Measurements from ENCODE around the gene CFAP74. TPM values are rescaled to one million over a fixed set of nuclear protein-coding genes. Genes with fewer than 3 reads are reported as not detected.

The CFAP74 gene
- total and polyA plus RNA-seq, 9 of the 15 experiments (the other 6 are each of a cell fraction or from before 2014, with no cell fraction given) = 0.03 to 0.15 (median 0.05) TPM; not detected in 6

DNA sequence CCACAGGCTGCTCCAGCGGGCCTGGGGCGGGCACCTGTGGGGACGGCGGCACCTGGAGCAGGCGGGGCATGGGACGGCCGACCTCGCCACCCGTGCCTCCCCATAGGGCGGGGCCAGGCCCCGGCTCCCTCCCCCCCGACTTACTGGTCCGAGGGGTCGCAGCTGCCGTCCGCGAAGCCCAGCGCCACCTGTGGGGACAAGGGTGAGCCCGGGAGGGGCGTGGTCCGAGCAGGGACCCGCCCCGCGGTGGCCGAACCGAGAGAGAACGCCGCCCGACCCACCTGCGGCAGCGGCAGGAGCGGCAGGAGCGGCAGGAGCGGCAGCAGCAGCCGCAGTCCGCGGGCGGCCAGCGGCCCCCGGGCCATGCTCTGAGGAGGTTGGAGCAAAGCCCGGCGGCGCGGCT, 84.7 kb downstream of the CFAP74 start, which contains the start of gene TMEM52 (continued):
- TF ChIP-seq ZNF316 (IDR thresholded peaks at IDR 0.05) = no peak
- TF ChIP-seq ZNF23 (CRISPR knock-in tag; IDR thresholded peaks at IDR 0.05) = no peak
- no peak for TF ChIP-seq TCFL5 (CRISPR knock-in tag; conservative IDR thresholded peaks at IDR 0.05)
- TF ChIP-seq COPS2 (conservative IDR thresholded peaks at IDR 0.05) = no peak
- TF ChIP-seq NEUROD1 (IDR thresholded peaks at IDR 0.05; ENCODE audit: borderline replicate concordance, low read depth, low read length, partially characterized antibody) = no peak
- no peak for TF ChIP-seq NFE2 (IDR thresholded peaks at IDR 0.05; ENCODE audit: low read depth)
- no peak for TF ChIP-seq ZNF583 (CRISPR knock-in tag; IDR thresholded peaks at IDR 0.05)
- TF ChIP-seq SPI1 (IDR thresholded peaks at IDR 0.05; ENCODE audit: borderline replicate concordance, low read depth, low read length) = no peak
- peak; percentile 31; the same call in 1 of the 2 replicates for TF ChIP-seq SMAD4 (CRISPR knock-in tag; conservative IDR thresholded peaks at IDR 0.05)
- no peak for TF ChIP-seq SMARCA4 (IDR thresholded peaks at IDR 0.05)
- no peak for TF ChIP-seq NR1H2 (CRISPR knock-in tag; IDR thresholded peaks at IDR 0.05)
- TF ChIP-seq TCF3 (CRISPR knock-in tag; IDR thresholded peaks at IDR 0.05) = no peak
- no peak for TF ChIP-seq RCOR1 (IDR thresholded peaks at IDR 0.05; ENCODE audit: borderline replicate concordance in 1 of 2, low read depth in 2 of 2, low read length in 2 of 2)
- TF ChIP-seq, protein P1, sequence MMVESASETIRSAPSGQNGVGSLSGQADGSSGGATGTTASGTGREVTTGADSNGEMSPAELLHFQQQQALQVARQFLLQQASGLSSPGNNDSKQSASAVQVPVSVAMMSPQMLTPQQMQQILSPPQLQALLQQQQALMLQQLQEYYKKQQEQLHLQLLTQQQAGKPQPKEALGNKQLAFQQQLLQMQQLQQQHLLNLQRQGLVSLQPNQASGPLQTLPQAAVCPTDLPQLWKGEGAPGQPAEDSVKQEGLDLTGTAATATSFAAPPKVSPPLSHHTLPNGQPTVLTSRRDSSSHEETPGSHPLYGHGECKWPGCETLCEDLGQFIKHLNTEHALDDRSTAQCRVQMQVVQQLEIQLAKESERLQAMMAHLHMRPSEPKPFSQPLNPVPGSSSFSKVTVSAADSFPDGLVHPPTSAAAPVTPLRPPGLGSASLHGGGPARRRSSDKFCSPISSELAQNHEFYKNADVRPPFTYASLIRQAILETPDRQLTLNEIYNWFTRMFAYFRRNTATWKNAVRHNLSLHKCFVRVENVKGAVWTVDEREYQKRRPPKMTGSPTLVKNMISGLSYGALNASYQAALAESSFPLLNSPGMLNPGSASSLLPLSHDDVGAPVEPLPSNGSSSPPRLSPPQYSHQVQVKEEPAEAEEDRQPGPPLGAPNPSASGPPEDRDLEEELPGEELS (CRISPR knock-in tag; IDR thresholded peaks at IDR 0.05; ENCODE audit: borderline replicate concordance) = no peak
- TF ChIP-seq ZNF12 (CRISPR knock-in tag; IDR thresholded peaks at IDR 0.05) = peak; percentile 77; the same call in 1 of the 2 replicates
- peak; percentile 70 for TF ChIP-seq SUPT5H (IDR thresholded peaks at IDR 0.05)
- TF ChIP-seq CBX5 (IDR thresholded peaks at IDR 0.05; ENCODE audit: borderline replicate concordance, low read depth) = no peak
- no peak for TF ChIP-seq SRSF1 (IDR thresholded peaks at IDR 0.05; ENCODE audit: low read depth, low read length)
- TF ChIP-seq KDM5B (IDR thresholded peaks at IDR 0.05; ENCODE audit: insufficient replicate concordance, low read depth, low read length) = peak; percentile 69
- no peak for TF ChIP-seq FOXM1 (IDR thresholded peaks at IDR 0.05; ENCODE audit: low read depth)
- TF ChIP-seq FOXM1 (CRISPR knock-in tag; IDR thresholded peaks at IDR 0.05; ENCODE audit: low read depth) = peak; percentile 59; the same call in 1 of the 2 replicates
- peak; percentile 51; the same call in 1 of the 2 replicates for TF ChIP-seq GABPB1 (CRISPR knock-in tag; IDR thresholded peaks at IDR 0.05)
- no peak for TF ChIP-seq ETV6 (IDR thresholded peaks at IDR 0.05; ENCODE audit: borderline replicate concordance in 1 of 2, low read depth in 2 of 2, low read length in 1 of 2)
- no peak for TF ChIP-seq ETV6 (CRISPR knock-in tag; IDR thresholded peaks at IDR 0.05; ENCODE audit: borderline replicate concordance)
- TF ChIP-seq RHOXF2B (CRISPR knock-in tag; conservative IDR thresholded peaks at IDR 0.05) = no peak
- TF ChIP-seq, protein P2, sequence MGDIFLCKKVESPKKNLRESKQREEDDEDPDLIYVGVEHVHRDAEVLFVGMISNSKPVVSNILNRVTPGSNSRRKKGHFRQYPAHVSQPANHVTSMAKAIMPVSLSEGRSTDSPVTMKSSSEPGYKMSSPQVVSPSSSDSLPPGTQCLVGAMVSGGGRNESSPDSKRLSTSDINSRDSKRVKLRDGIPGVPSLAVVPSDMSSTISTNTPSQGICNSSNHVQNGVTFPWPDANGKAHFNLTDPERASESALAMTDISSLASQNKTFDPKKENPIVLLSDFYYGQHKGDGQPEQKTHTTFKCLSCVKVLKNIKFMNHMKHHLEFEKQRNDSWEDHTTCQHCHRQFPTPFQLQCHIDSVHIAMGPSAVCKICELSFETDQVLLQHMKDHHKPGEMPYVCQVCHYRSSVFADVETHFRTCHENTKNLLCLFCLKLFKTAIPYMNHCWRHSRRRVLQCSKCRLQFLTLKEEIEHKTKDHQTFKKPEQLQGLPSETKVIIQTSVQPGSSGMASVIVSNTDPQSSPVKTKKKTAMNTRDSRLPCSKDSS (IDR thresholded peaks at IDR 0.05; ENCODE audit: low read depth, partially characterized antibody) = no peak
- TF ChIP-seq NRF1 (conservative IDR thresholded peaks at IDR 0.05 in 1 of 2, IDR thresholded peaks at IDR 0.05 in 1 of 2) = no peak
- no peak for TF ChIP-seq ZNF507 (tag; conservative IDR thresholded peaks at IDR 0.05)
- no peak for TF ChIP-seq RFX5 (IDR thresholded peaks at IDR 0.05; ENCODE audit: low read depth, low read length)
- TF ChIP-seq FOXJ2 (tag; IDR thresholded peaks at IDR 0.05) = no peak
